Activated CD4-positive, alpha-beta T cell treated with anti-CD3 and anti-CD28 coated beads, Interleukin-2, amount 10 ng/mL, durations not matched to agents 24 days and 14 days (primary cell): ENCODE measurements around the gene GRIK2. TPM values are rescaled to one million over a fixed set of nuclear protein-coding genes. Genes with fewer than 3 reads are reported as not detected.

Experiments
- DNase-seq: peaks from one replicate; pipeline ENCODE4 v3.0.0; 2022
- H3K27ac Mint-ChIP-seq: one replicate; pipeline ENCODE4 v1.8.0; 2022; ENCODE audit warnings: mild to moderate bottlenecking, mixed read lengths
- H3K27me3 Mint-ChIP-seq: one replicate; pipeline ENCODE4 v1.8.0; 2022; ENCODE audit warnings: mixed read lengths
- H3K36me3 Mint-ChIP-seq: one replicate; pipeline ENCODE4 v1.8.0; 2022; ENCODE audit warnings: low read depth, mild to moderate bottlenecking, mixed read lengths
- H3K4me1 Mint-ChIP-seq: one replicate; pipeline ENCODE4 v1.8.0; 2021; ENCODE audit warnings: mixed read lengths
- H3K4me3 Mint-ChIP-seq: one replicate; pipeline ENCODE4 v1.8.0; 2022; ENCODE audit warnings: mild to moderate bottlenecking, moderate library complexity, mixed read lengths
- H3K9me3 Mint-ChIP-seq: one replicate; pipeline ENCODE4 v1.8.0; 2021; ENCODE audit warnings: mixed read lengths
- intact Hi-C: fragments of 100-400 bp; cut with micrococcal nuclease; formaldehyde crosslinking; loops from one replicate; pipeline ENCODE4 v1.15.1; 2023
- total RNA-seq: library from RNA; stranded (reverse); gene quantifications from 2 replicates; pipeline ENCODE4 v1.2.3, GENCODE V29; 2022

The GRIK2 gene
- total RNA-seq, 1 donor from 2014 or later = not detected

DNA sequence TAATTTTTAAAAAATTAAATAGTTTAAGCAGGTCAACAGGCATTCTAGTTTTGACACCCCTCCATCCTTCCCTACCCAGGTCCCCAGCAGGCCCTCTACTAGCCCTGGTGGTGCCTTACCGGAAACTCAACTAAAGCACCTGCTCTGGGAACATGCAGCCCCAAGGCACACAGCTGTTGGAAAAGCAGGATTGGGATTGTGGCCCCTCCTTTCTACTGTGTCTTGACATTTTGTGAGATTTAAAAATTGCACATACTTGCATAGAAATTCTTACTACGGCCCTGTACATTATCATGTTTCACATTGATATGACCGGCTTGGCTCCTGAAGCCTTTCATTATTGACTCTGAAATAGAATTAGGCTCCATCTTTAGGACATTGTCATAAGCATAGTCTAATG lies 423.2 kb downstream of the GRIK2 start:
- no peaks in the 10 kb centered on the region for H3K4me1 Mint-ChIP-seq
- H3K27me3 Mint-ChIP-seq = no peaks in the 10 kb centered on the region
- H3K4me3 Mint-ChIP-seq = no peak overlapping the region
- DNase-seq = no peak
- H3K9me3 Mint-ChIP-seq = no peaks in the 10 kb centered on the region
- no peak overlapping the region for H3K27ac Mint-ChIP-seq
- intact Hi-C loops = no loop called here
- H3K36me3 Mint-ChIP-seq = no peaks in the 10 kb centered on the region

- intact Hi-C loops = no loop called here
- Mint-ChIP-seq H3K27me3 (no peaks in the 10 kb centered on the region), H3K36me3 (no peaks in the 10 kb centered on the region), H3K4me1 (no peaks in the 10 kb centered on the region), H3K4me3 (no peak overlapping the region), H3K9me3 (no peaks in the 10 kb centered on the region), H3K27ac (no peak overlapping the region)
- DNase-seq = no peak
Observed at GRCh38 chr6:101818051-101818450, 424.5 kb downstream of the GRIK2 start.

DNA sequence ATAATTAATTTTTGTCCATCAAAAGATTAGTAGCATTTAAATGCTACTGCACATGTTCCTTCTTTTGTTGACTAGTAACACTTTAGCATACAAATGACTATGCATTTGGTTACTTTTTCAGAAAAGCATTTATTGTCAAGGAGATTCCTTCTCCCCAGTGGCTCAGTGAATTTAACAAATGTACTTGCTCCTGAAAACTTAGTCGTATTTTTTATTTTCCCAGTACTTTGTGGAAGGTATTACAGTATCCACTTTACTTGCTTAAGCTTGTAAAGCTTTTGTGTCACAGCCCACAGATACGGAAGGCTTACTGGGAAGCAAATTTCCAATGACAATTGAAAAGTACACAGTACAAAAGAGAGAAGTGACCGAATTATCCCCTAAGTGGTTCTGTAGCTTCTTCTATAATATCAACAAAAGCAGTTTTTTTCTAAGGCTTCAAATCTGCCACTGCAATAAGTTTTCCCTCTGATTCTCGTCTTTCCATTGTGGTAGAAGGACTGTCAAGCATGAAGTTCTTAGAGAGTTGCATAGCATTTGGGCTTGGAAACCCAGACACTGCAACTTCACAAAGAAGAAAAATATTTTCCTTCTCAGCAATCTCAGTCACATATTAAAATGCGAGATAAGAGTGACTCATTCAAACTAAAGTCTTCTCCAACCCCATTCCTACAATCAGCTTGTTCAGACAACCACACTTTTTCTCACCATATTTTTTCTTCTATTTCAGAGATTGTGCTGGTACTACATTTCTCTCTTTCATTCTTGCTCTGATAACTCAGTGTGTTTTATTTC lies 431.2 kb downstream of the GRIK2 start:
- Mint-ChIP-seq H3K27me3 (no peaks in the 10 kb centered on the region), H3K36me3 (no peaks in the 10 kb centered on the region), H3K4me1 (no peaks in the 10 kb centered on the region), H3K9me3 (peaks cover 7% of the 10 kb centered on the region), H3K27ac (no peak overlapping the region), H3K4me3 (no peak overlapping the region)
- no peak for DNase-seq
- intact Hi-C loops = no loop called here

DNA sequence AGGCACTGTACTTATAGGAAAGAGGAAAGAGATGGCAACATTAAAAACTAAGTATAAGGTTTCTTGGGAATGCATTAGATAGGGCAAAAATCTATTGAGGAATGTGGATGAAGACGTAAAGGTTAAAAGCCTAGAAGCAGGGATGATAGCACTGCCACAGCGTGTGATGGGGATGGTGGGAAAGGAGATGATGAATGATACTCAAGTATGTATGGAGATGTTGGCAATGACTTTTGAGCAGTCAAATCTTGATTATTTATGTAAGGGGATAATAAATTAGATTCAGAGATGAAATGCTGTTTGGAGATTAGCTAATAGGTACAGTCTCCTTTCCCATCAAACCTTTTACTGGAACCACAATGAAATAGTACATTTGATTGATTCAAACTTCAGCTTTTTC lies 432.8 kb downstream of the GRIK2 start:
- no peaks in the 10 kb centered on the region for H3K4me1 Mint-ChIP-seq
- intact Hi-C loops = no loop called here

DNA sequence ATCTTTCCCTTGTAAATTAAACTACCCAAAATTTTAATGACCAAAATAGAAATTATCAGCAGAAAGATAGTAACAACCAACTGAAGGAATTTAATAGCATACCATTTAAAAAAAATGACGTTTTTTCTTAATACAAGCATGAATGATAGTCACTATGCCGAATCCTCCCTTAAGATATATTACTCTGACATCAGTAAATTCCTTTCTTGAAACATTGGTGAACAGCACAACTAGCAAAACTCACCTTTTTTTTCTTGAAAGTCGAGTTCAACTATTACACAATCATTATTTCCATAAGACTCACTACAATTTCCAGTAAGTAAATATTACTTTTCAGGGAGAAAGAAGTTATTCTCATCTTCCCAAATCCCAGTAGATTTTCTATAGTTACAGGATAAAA lies 433.2 kb downstream of the GRIK2 start:
- no peak for DNase-seq
- H3K9me3 Mint-ChIP-seq = peaks cover 7% of the 10 kb centered on the region
- H3K4me1 Mint-ChIP-seq = no peaks in the 10 kb centered on the region
- no peaks in the 10 kb centered on the region for H3K36me3 Mint-ChIP-seq
- H3K4me3 Mint-ChIP-seq = no peak overlapping the region
- no peak overlapping the region for H3K27ac Mint-ChIP-seq
- intact Hi-C loops = no loop called here
- H3K27me3 Mint-ChIP-seq = no peaks in the 10 kb centered on the region

More for the DNA sequence above, 432.8 kb downstream of the GRIK2 start:
- Mint-ChIP-seq H3K27ac (no peak overlapping the region), H3K36me3 (no peaks in the 10 kb centered on the region), H3K4me3 (no peak overlapping the region), H3K9me3 (peaks cover 7% of the 10 kb centered on the region), H3K27me3 (no peaks in the 10 kb centered on the region)
- no peak for DNase-seq

DNA sequence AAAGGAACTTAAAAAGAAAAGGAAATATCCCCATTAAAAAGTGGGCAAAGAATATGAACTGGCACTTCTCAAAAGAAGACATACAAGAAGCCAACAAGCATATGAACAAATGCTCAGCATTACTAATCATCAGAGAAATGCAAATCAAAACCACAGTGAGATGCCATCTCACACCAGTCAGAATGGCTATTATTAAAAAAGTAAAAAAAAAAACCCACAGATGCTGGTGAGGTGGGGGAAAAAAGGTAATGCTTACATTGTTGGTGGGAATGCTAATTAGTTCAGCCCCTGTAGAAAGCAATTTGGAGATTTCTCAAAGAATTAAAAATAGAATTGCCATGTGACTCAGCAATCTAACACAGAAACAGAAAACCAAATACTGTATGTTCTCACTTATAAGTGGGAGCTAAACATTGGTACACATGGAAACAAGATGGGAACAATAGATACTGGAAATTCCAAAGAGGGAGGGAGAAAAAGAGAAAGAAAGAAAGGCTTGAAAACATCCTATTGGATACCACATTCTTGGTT lies 437.1 kb downstream of the GRIK2 start:
- intact Hi-C loops = no loop called here
- H3K4me3 Mint-ChIP-seq = no peak overlapping the region
- H3K4me1 Mint-ChIP-seq = no peaks in the 10 kb centered on the region
- no peak for DNase-seq
- peaks cover 7% of the 10 kb centered on the region for H3K9me3 Mint-ChIP-seq
- no peak overlapping the region for H3K27ac Mint-ChIP-seq
- H3K36me3 Mint-ChIP-seq = no peaks in the 10 kb centered on the region
- no peaks in the 10 kb centered on the region for H3K27me3 Mint-ChIP-seq

DNA sequence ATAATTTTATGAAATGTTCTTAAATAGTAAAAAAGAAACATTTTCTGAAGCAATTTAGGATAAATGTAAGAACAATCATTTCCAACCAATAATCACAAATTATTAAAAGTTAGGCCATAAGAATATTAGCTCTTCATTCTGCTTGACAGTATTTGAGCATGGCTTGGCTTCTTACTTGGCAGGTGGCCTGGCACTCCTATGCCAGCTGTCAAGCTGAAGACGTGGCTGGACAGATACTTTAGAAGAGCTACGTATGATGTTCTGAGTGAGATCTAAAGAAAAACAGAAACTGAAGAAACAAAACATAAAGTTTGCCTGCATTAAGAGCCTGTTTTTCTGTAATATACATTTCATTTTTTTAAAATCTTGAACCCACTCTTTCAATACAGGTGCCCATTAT lies 438.9 kb downstream of the GRIK2 start:
- H3K27ac Mint-ChIP-seq = no peak overlapping the region
- H3K27me3 Mint-ChIP-seq = no peaks in the 10 kb centered on the region
- peaks cover 7% of the 10 kb centered on the region for H3K9me3 Mint-ChIP-seq
- intact Hi-C loops = no loop called here
- H3K4me3 Mint-ChIP-seq = no peak overlapping the region
- DNase-seq = no peak
- H3K4me1 Mint-ChIP-seq = no peaks in the 10 kb centered on the region
- no peaks in the 10 kb centered on the region for H3K36me3 Mint-ChIP-seq

- H3K9me3 Mint-ChIP-seq = no peaks in the 10 kb centered on the region
- DNase-seq = no peak
- no peaks in the 10 kb centered on the region for H3K27me3 Mint-ChIP-seq
- intact Hi-C loops = no loop called here
- H3K27ac Mint-ChIP-seq = no peak overlapping the region
- H3K36me3 Mint-ChIP-seq = no peaks in the 10 kb centered on the region
- H3K4me1 Mint-ChIP-seq = no peaks in the 10 kb centered on the region
- H3K4me3 Mint-ChIP-seq = no peak overlapping the region
Observed at GRCh38 chr6:101840100-101840499, 446.6 kb downstream of the GRIK2 start.

DNA sequence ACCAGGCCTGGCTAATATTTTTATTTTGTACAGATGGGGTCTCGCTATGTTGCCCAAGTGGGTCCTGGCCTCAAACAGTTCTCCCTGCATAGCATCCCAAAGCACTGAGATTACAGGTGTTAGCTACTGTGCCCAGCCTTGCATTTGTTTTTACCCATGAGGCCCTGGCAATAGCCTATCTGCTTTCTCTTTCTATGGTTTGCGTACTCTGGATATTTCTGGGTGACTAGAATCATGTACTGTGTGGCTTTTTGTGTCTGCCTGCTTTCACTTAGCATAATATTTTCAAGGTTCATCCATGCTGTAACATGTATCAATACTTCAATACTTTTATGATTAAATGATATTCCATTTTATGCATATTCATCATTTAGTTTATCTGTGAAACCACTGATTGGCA lies 451.7 kb downstream of the GRIK2 start:
- no peaks in the 10 kb centered on the region for H3K4me1 Mint-ChIP-seq
- DNase-seq = no peak
- H3K36me3 Mint-ChIP-seq = no peaks in the 10 kb centered on the region
- H3K9me3 Mint-ChIP-seq = no peaks in the 10 kb centered on the region
- intact Hi-C loops = no loop called here
- no peak overlapping the region for H3K27ac Mint-ChIP-seq
- no peaks in the 10 kb centered on the region for H3K27me3 Mint-ChIP-seq
- H3K4me3 Mint-ChIP-seq = no peak overlapping the region

DNA sequence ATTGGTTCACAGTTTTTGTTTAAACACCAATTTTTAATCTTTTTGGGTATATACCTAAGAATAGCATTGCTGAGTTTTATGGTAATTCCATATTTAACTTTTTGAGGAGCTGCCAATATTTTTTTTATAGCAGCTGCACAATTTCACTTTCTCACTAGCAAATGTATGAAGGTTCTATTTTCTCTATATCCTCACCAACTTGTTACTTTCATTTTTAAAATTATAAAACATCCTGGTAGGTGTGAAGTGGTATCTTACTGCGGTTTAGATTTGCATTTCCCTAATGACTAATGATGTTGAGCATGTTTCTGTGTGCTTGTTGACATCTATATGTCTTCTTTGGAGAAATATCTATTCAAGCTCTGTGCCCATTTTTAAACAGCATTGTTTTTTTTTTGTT lies 452.1 kb downstream of the GRIK2 start:
- Mint-ChIP-seq H3K27ac (no peak overlapping the region), H3K36me3 (no peaks in the 10 kb centered on the region), H3K4me1 (no peaks in the 10 kb centered on the region), H3K9me3 (no peaks in the 10 kb centered on the region), H3K4me3 (no peak overlapping the region), H3K27me3 (no peaks in the 10 kb centered on the region)
- intact Hi-C loops = no loop called here
- no peak for DNase-seq

DNA sequence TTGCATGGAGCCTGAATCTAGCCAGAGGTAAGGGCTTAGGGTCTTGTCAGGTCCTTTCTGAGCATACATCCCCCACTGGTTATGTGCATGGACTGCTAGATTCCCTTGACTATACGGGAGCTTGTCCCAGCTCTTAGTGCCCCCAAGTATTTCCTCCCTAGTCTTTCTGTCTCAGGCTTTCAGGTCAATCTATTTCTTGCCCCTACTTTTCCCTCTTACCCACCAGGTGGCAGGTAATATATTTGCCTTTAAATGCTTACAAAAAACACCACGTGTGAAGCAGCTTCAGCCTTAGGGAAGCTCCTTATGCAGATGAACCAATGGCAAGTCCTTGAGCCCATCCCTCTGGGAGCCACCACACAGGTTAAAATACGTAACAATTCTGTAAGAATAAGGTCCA lies 454.2 kb downstream of the GRIK2 start:
- Mint-ChIP-seq H3K9me3 (no peaks in the 10 kb centered on the region), H3K27ac (no peak overlapping the region), H3K27me3 (no peaks in the 10 kb centered on the region), H3K4me1 (no peaks in the 10 kb centered on the region), H3K36me3 (no peaks in the 10 kb centered on the region), H3K4me3 (no peak overlapping the region)
- intact Hi-C loops = no loop called here
- no peak for DNase-seq

DNA sequence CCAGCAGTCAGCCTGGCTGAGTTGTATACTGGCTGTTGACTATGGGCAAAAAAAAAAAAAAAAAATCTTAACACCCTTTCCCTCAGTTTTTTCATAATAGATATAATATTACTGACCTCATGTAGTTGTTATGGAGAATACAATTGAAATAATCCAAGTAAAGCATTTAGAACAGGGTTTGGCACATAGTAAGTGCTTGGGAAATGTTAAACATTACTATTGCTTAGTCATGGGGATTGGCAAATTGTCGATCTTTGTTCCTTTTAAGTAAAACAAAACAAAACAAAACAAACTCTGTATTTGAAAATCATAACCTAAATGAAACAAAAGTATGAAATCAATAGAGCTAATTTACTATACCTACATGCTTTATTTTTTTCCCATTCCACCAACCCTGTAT lies 458.4 kb downstream of the GRIK2 start:
- no peak for DNase-seq
- H3K9me3 Mint-ChIP-seq = no peaks in the 10 kb centered on the region
- H3K27me3 Mint-ChIP-seq = no peaks in the 10 kb centered on the region
- no peak overlapping the region for H3K27ac Mint-ChIP-seq
- H3K4me3 Mint-ChIP-seq = no peak overlapping the region
- no peaks in the 10 kb centered on the region for H3K4me1 Mint-ChIP-seq
- no peaks in the 10 kb centered on the region for H3K36me3 Mint-ChIP-seq
- intact Hi-C loops = no loop called here

GRCh38 chr6:101853231-101854085 lies 459.9 kb downstream of the GRIK2 start:
- Mint-ChIP-seq H3K9me3 (no peaks in the 10 kb centered on the region), H3K4me3 (no peak overlapping the region)

GRCh38 chr6:101876431-101876830 lies 482.9 kb downstream of the GRIK2 start:
- Mint-ChIP-seq H3K36me3 (no peaks in the 10 kb centered on the region), H3K27ac (no peak overlapping the region), H3K9me3 (peaks cover 4% of the 10 kb centered on the region), H3K27me3 (no peaks in the 10 kb centered on the region), H3K4me1 (no peaks in the 10 kb centered on the region), H3K4me3 (no peak overlapping the region)
- intact Hi-C loops = no loop called here
- no peak for DNase-seq

More at GRCh38 chr6:101853231-101854085, 459.9 kb downstream of the GRIK2 start:
- H3K27ac Mint-ChIP-seq = no peak overlapping the region
- H3K36me3 Mint-ChIP-seq = no peaks in the 10 kb centered on the region
- H3K27me3 Mint-ChIP-seq = no peaks in the 10 kb centered on the region
- no peak for DNase-seq
- no peaks in the 10 kb centered on the region for H3K4me1 Mint-ChIP-seq
- intact Hi-C loops = no loop called here
